ENCODE data around the gene PFDN6. TPM values are rescaled to one million over a fixed set of nuclear protein-coding genes. Genes with fewer than 3 reads are reported as not detected.
"Not testable (repeated sequence)": the region's sequence is repeated elsewhere in the genome, so short reads cannot be mapped to it uniquely, and the experiment has no call there.

Gene PFDN6
- total RNA-seq, 3 donors from 2014 or later: 23.3 to 28.6 (median 26.9) TPM

DNA sequence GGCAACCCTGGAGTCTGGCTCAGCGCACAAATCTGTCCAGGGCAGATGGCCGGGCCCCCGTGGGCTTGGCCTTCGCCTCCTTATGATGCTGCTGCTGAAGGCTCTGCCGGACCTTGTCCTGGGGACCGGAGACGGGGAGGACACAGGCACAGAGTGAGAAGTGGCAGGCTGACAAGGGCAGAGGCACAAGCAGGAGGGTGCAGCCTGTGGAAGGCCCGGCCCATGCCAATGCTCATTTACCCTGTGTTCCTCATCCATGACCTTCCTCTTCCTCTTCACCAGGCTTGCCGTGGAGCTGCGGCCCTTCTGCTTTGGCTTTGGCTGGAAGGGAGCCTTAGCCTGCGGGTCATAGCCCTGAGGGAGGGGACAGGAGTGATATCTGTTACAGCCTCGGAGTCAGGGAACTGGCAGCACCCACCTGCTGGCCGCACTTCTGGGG is 10.1 kb upstream of the PFDN6 start:
- Histone ChIP-seq H3K27ac (no peak overlapping the region), H3K27me3 (no peaks in the 10 kb centered on the region), H3K4me3 (no peak overlapping the region), H3K4me1 (peaks cover 0 to 22% of the 10 kb centered on the region in 2 donors), H3K36me3 (no peaks in the 10 kb centered on the region), H3K9me3 (no peaks in the 10 kb centered on the region)
- intact Hi-C loops (cut with DNase I; ENCODE audit: low total_unique reads): no loop called here
- DNase-seq (ENCODE audit: low spot score in 2 of 2): no peak
- TF ChIP-seq POLR2A (IDR thresholded peaks at IDR 0.05) (no peak), CTCF (IDR thresholded peaks at IDR 0.05) (no peak), POLR2AphosphoS5 (IDR thresholded peaks at IDR 0.05) (no peak)

GRCh38 chr6:33279971-33280511 is 9.4 kb upstream of the PFDN6 start:
- intact Hi-C loops (cut with DNase I; ENCODE audit: low total_unique reads): no loop called here
- no peak for TF ChIP-seq POLR2AphosphoS5 (IDR thresholded peaks at IDR 0.05)
- no peak for TF ChIP-seq POLR2A (IDR thresholded peaks at IDR 0.05)
- peak in 2 of 3 donors; percentile 37 to 39 for TF ChIP-seq CTCF (IDR thresholded peaks at IDR 0.05)
- no peak overlapping the region for H3K27ac ChIP-seq

DNA sequence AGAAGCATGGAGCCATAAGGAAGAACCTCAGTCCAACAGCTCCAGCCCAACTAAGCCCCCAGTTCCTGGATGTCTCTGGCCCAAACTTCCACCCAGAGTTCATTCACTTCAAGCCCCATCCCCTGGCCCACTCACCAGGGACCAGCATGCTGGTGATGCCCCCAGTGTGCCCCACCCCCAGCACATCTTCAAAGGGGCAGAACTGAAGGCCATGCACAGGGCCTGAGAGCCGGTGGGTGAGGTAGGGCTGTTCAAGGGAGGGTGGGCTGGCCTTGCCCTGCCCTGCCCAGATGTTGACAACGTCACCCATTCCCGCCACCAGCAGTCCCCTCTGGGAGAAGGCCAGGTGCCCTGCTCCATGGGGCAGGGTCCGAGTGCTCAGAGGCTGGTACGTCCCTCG is 8.9 kb upstream of the PFDN6 start:
- no peak overlapping the region for H3K4me3 ChIP-seq
- no peaks in the 10 kb centered on the region for H3K36me3 ChIP-seq
- no peak for DNase-seq (ENCODE audit: low spot score in 2 of 2)
- H3K4me1 ChIP-seq: peaks cover 0 to 11% of the 10 kb centered on the region in 2 donors
- TF ChIP-seq POLR2AphosphoS5 (IDR thresholded peaks at IDR 0.05): no peak
- TF ChIP-seq CTCF (IDR thresholded peaks at IDR 0.05): no peak
- no peak for TF ChIP-seq POLR2A (IDR thresholded peaks at IDR 0.05)
- no peak overlapping the region for H3K27ac ChIP-seq
- intact Hi-C loops (cut with DNase I; ENCODE audit: low total_unique reads): no loop called here
- no peaks in the 10 kb centered on the region for H3K9me3 ChIP-seq
- H3K27me3 ChIP-seq: no peaks in the 10 kb centered on the region

More at GRCh38 chr6:33279971-33280511, 9.4 kb upstream of the PFDN6 start:
- H3K4me1 ChIP-seq: peaks cover 0 to 16% of the 10 kb centered on the region in 2 donors
- no peak for DNase-seq (ENCODE audit: low spot score in 2 of 2)
- no peaks in the 10 kb centered on the region for H3K27me3 ChIP-seq
- H3K36me3 ChIP-seq: no peaks in the 10 kb centered on the region
- H3K9me3 ChIP-seq: no peaks in the 10 kb centered on the region
- no peak overlapping the region for H3K4me3 ChIP-seq

- not testable (repeated sequence) for H3K36me3 ChIP-seq
Measured at GRCh38 chr6:33285214-33285613, 4.2 kb upstream of the PFDN6 start.

GRCh38 chr6:33286946-33287914 is 2.2 kb upstream of the PFDN6 start:
- no peaks in the 10 kb centered on the region for H3K27me3 ChIP-seq
- H3K4me3 ChIP-seq: peak overlapping the region in 1 of 3 donors; percentile 81
- no peak overlapping the region for H3K27ac ChIP-seq
- intact Hi-C loops (cut with DNase I; ENCODE audit: low total_unique reads): no loop called here
- DNase-seq (ENCODE audit: low spot score in 2 of 2): no peak
- H3K9me3 ChIP-seq: no peaks in the 10 kb centered on the region
- TF ChIP-seq POLR2AphosphoS5 (IDR thresholded peaks at IDR 0.05): no peak
- no peak for TF ChIP-seq POLR2A (IDR thresholded peaks at IDR 0.05)
- TF ChIP-seq CTCF (IDR thresholded peaks at IDR 0.05): no peak
- H3K4me1 ChIP-seq: peaks cover 3 to 6% of the 10 kb centered on the region in 2 donors
- no peaks in the 10 kb centered on the region for H3K36me3 ChIP-seq

More at GRCh38 chr6:33285214-33285613, 4.2 kb upstream of the PFDN6 start:
- intact Hi-C loops (cut with DNase I; ENCODE audit: low total_unique reads); H3K4me3 ChIP-seq; H3K9me3 ChIP-seq; H3K27ac ChIP-seq; DNase-seq (ENCODE audit: low spot score in 2 of 2); H3K4me1 ChIP-seq; H3K27me3 ChIP-seq: not testable (repeated sequence)
